HepG2 (cell line): Measurements from ENCODE around the gene CPAMD8.

Source experiments
- CEBPZ ChIP-seq: IDR thresholded peaks from 2 replicates; pipeline ENCODE4 v1.6.1; 2012; ENCODE audit warnings: low read length, improper control_type of control experiment
- ZNF33A ChIP-seq: sonication (generic); formaldehyde crosslinking; IDR thresholded peaks from 2 replicates; pipeline ENCODE4 v1.5.1; 2020; ENCODE audit warnings: missing genetic modification reagents, mild to moderate bottlenecking, moderate library complexity, borderline replicate concordance

GRCh38 chr19:17055636-17056035, 29.0 kb upstream of the CPAMD8 start:
- TF ChIP-seq ZNF33A (CRISPR knock-in tag) (no peak), CEBPZ (no peak)
